HG03095 (cell line): ENCODE results near the gene MYH7B.

Experiments used
- ATAC-seq: cut with Tn5 transposase; IDR thresholded peaks from one replicate; pipeline ENCODE4 v1.9.1; 2021; ENCODE audit warnings: moderate library complexity; ENCODE audit not compliant: unreplicated experiment

Gene MYH7B

GRCh38 chr20:35003211-35004031 lies 47.8 kb downstream of the MYH7B start:
- no peak for ATAC-seq

GRCh38 chr20:35004051-35004725 lies 48.5 kb downstream of the MYH7B start:
- no peak for ATAC-seq

- ATAC-seq = no peak
Observed at GRCh38 chr20:35004749-35005462, 49.2 kb downstream of the MYH7B start.
